HEK293 (cell line): ENCODE measurements around the gene UBQLN1.
A peak's percentile ranks its signal among the peaks of the same experiment; 100 is the strongest.

Experiments
- ELK4 ChIP-seq: IDR thresholded peaks from 2 replicates; pipeline ENCODE4 v1.6.1; 2011; ENCODE audit warnings: mild to moderate bottlenecking, low read depth, low read length, borderline replicate concordance
- FEZF1 ChIP-seq: fragments of 450-650 bp; formaldehyde crosslinking; IDR thresholded peaks from 2 replicates; pipeline ENCODE4 v1.5.1; 2016; ENCODE audit warnings: missing biosample characterization, missing genetic modification characterization
- GLI4 ChIP-seq: fragments of 450-650 bp; formaldehyde crosslinking; IDR thresholded peaks from 2 replicates; pipeline ENCODE4 v1.5.1; 2016; ENCODE audit warnings: missing biosample characterization, missing genetic modification characterization
- GLIS1 ChIP-seq: fragments of 450-650 bp; formaldehyde crosslinking; IDR thresholded peaks from 2 replicates; pipeline ENCODE4 v1.5.1; 2016; ENCODE audit warnings: missing biosample characterization, missing genetic modification characterization
- HOXA7 ChIP-seq: sonication (generic); formaldehyde crosslinking; IDR thresholded peaks from 2 replicates; pipeline ENCODE4 v1.8.1; 2022; ENCODE audit warnings: missing genetic modification reagents, borderline replicate concordance
- HOXC10 ChIP-seq: sonication (generic); formaldehyde crosslinking; IDR thresholded peaks from 2 replicates; pipeline ENCODE4 v1.8.1; 2023; ENCODE audit warnings: mild to moderate bottlenecking, missing genetic modification reagents
- INSM2 ChIP-seq: fragments of 450-650 bp; formaldehyde crosslinking; IDR thresholded peaks from 2 replicates; pipeline ENCODE4 v1.5.1; 2016; ENCODE audit warnings: missing biosample characterization, missing genetic modification characterization
- KLF17 ChIP-seq: fragments of 450-650 bp; formaldehyde crosslinking; IDR thresholded peaks from 2 replicates; pipeline ENCODE4 v1.5.1; 2016; ENCODE audit warnings: missing biosample characterization, missing genetic modification characterization
- OVOL3 ChIP-seq: fragments of 450-650 bp; formaldehyde crosslinking; IDR thresholded peaks from 2 replicates; pipeline ENCODE4 v1.5.1; 2016; ENCODE audit warnings: missing biosample characterization, missing genetic modification characterization
- PRDM1 ChIP-seq: fragments of 450-650 bp; formaldehyde crosslinking; IDR thresholded peaks from 2 replicates; pipeline ENCODE4; 2016; ENCODE audit warnings: missing biosample characterization, missing genetic modification characterization
- REPIN1 ChIP-seq: fragments of 450-650 bp; formaldehyde crosslinking; IDR thresholded peaks from 2 replicates; pipeline ENCODE4 v1.5.1; 2017; ENCODE audit warnings: missing biosample characterization, missing genetic modification characterization, low read depth
- SP2 ChIP-seq: fragments of 450-650 bp; formaldehyde crosslinking; IDR thresholded peaks from 2 replicates; pipeline ENCODE4 v1.5.1; 2016; ENCODE audit warnings: missing biosample characterization, missing genetic modification characterization
- ZNF175 ChIP-seq: fragments of 450-650 bp; formaldehyde crosslinking; IDR thresholded peaks from 2 replicates; pipeline ENCODE4 v1.5.1; 2016; ENCODE audit warnings: missing biosample characterization, missing genetic modification characterization
- ZNF202 ChIP-seq: fragments of 450-650 bp; formaldehyde crosslinking; IDR thresholded peaks from 2 replicates; pipeline ENCODE4 v1.5.1; 2016; ENCODE audit warnings: missing biosample characterization, missing genetic modification characterization, borderline replicate concordance
- ZNF214 ChIP-seq: fragments of 450-650 bp; formaldehyde crosslinking; IDR thresholded peaks from 2 replicates; pipeline ENCODE4 v1.5.1; 2017; ENCODE audit warnings: missing biosample characterization, mild to moderate bottlenecking, missing genetic modification characterization, borderline replicate concordance
- ZNF26 ChIP-seq: fragments of 450-650 bp; formaldehyde crosslinking; IDR thresholded peaks from 2 replicates; pipeline ENCODE4 v1.5.1; 2016; ENCODE audit warnings: missing biosample characterization, missing genetic modification characterization
- ZNF37A ChIP-seq: fragments of 450-650 bp; IDR thresholded peaks from 2 replicates; pipeline ENCODE4 v1.5.1; 2018; ENCODE audit warnings: missing biosample characterization, missing genetic modification characterization
- ZNF391 ChIP-seq: fragments of 450-650 bp; formaldehyde crosslinking; IDR thresholded peaks from 2 replicates; pipeline ENCODE4 v1.5.1; 2016; ENCODE audit warnings: low read depth, missing biosample characterization, missing genetic modification characterization, borderline replicate concordance
- ZNF398 ChIP-seq: fragments of 450-650 bp; formaldehyde crosslinking; IDR thresholded peaks from 2 replicates; pipeline ENCODE4 v1.5.1; 2017; ENCODE audit warnings: missing biosample characterization, missing genetic modification characterization
- ZNF433 ChIP-seq: fragments of 450-650 bp; formaldehyde crosslinking; IDR thresholded peaks from 2 replicates; pipeline ENCODE4 v1.5.1; 2016; ENCODE audit warnings: missing biosample characterization, missing genetic modification characterization, low read depth
- ZNF513 ChIP-seq: fragments of 450-650 bp; IDR thresholded peaks from 2 replicates; pipeline ENCODE4 v1.5.1; 2018; ENCODE audit warnings: missing biosample characterization, missing genetic modification characterization
- ZNF514 ChIP-seq: fragments of 450-650 bp; formaldehyde crosslinking; IDR thresholded peaks from 2 replicates; pipeline ENCODE4 v1.5.1; 2016; ENCODE audit warnings: missing biosample characterization, missing genetic modification characterization
- ZNF529 ChIP-seq: fragments of 450-650 bp; formaldehyde crosslinking; IDR thresholded peaks from 2 replicates; pipeline ENCODE4 v1.5.1; 2017; ENCODE audit warnings: missing genetic modification characterization, missing biosample characterization; ENCODE audit not compliant: insufficient replicate concordance
- ZNF624 ChIP-seq: fragments of 450-650 bp; formaldehyde crosslinking; IDR thresholded peaks from 2 replicates; pipeline ENCODE4 v1.5.1; 2017; ENCODE audit warnings: missing biosample characterization, missing genetic modification characterization
- ZNF654 ChIP-seq: fragments of 450-650 bp; formaldehyde crosslinking; IDR thresholded peaks from 2 replicates; pipeline ENCODE4 v1.5.1; 2016; ENCODE audit warnings: low read depth, missing biosample characterization, missing genetic modification characterization
- ZNF776 ChIP-seq: fragments of 450-650 bp; formaldehyde crosslinking; IDR thresholded peaks from 2 replicates; pipeline ENCODE4 v1.5.0; 2017; ENCODE audit warnings: missing biosample characterization, missing genetic modification characterization, borderline replicate concordance
- ZNF785 ChIP-seq: fragments of 450-650 bp; formaldehyde crosslinking; IDR thresholded peaks from 2 replicates; pipeline ENCODE4 v1.5.1; 2016; ENCODE audit warnings: missing biosample characterization, missing genetic modification characterization
- ZNF792 ChIP-seq: fragments of 450-650 bp; formaldehyde crosslinking; IDR thresholded peaks from 2 replicates; pipeline ENCODE4 v1.5.1; 2016; ENCODE audit warnings: missing biosample characterization, missing genetic modification characterization
- ZNF830 ChIP-seq: fragments of 450-650 bp; IDR thresholded peaks from 2 replicates; pipeline ENCODE4 v1.5.0; 2018; ENCODE audit warnings: missing biosample characterization, missing genetic modification characterization, low read depth, mild to moderate bottlenecking, moderate library complexity

The UBQLN1 gene

GRCh38 chr9:83707768-83708514 lies at the start of gene UBQLN1 (continued):
- TF ChIP-seq ZNF785 (tag by site-specific recombination) (no peak), GLIS1 (tag by site-specific recombination) (peak; percentile 8; the same call in 1 of the 2 replicates), OVOL3 (tag by site-specific recombination) (peak; percentile 57; the same call in 1 of the 2 replicates), ZNF398 (tag by site-specific recombination) (0 out of 2 replicates have a peak, but pooled peaks have one; percentile 23), REPIN1 (no peak), HOXC10 (CRISPR knock-in tag) (no peak), SP2 (tag by site-specific recombination) (peak; percentile 51), ZNF654 (tag by site-specific recombination) (no peak), ZNF214 (tag by site-specific recombination) (no peak), ZNF26 (tag by site-specific recombination) (no peak), ELK4 (no peak), KLF17 (tag by site-specific recombination) (peak; percentile 46; the same call in 1 of the 2 replicates), ZNF514 (tag by site-specific recombination) (no peak), INSM2 (tag by site-specific recombination) (no peak; the same call in 1 of the 2 replicates), ZNF175 (tag by site-specific recombination) (no peak), GLI4 (tag by site-specific recombination) (0 out of 2 replicates have a peak, but pooled peaks have one; percentile 45), PRDM1 (tag by site-specific recombination) (peak; percentile 87), ZNF792 (tag by site-specific recombination) (0 out of 2 replicates have a peak, but pooled peaks have one; percentile 51), FEZF1 (no peak), ZNF391 (tag by site-specific recombination) (no peak), ZNF529 (tag by site-specific recombination) (no peak), ZNF513 (tag by site-specific recombination) (no peak), ZNF830 (tag by site-specific recombination) (no peak), ZNF776 (no peak), ZNF202 (tag by site-specific recombination) (no peak), HOXA7 (CRISPR knock-in tag) (no peak), ZNF37A (tag by site-specific recombination) (no peak), ZNF433 (tag by site-specific recombination) (no peak), ZNF624 (tag by site-specific recombination) (no peak)
